IMR-90 (cell line): ENCODE data around the gene PCSK5. TPM values are rescaled to one million over a fixed set of nuclear protein-coding genes. Genes with fewer than 3 reads are reported as not detected.

ENCODE experiments used
- ATAC-seq: fragments of 200-7000 bp; cut with Tn5 transposase; 2 replicates; pipeline ENCODE4 v1.9.1; 2020; ENCODE audit warnings: low read depth, mild to moderate bottlenecking, moderate library complexity
- BruUV-seq: library from RNA; stranded (reverse); fragments of 400-500 nt; replicated peaks from 2 replicates; lab custom pipeline; 2021; lab: Mats Ljungman, UMichigan
- CTCF ChIA-PET: fragments of 300-600 bp; formaldehyde crosslinking; extraction: SDS; loops from one replicate; lab custom pipeline; 2021; ENCODE audit warnings: antibody characterized with exemption; lab: Yijun Ruan, JAX
- POLR2A ChIA-PET: fragments of 300-600 bp; sonication (Branson Sonifier 250); formaldehyde crosslinking; loops from one replicate; lab custom pipeline; 2022; ENCODE audit warnings: antibody characterized with exemption; ENCODE audit not compliant: unreplicated experiment; lab: Charles Lee
- DNase-seq: peaks from one replicate; pipeline ENCODE4 v3.0.0; 2013
- H2AFZ ChIP-seq: replicated peaks from 2 replicates; pipeline ENCODE3; 2013; ENCODE audit warnings: low read length, mild to moderate bottlenecking; ENCODE audit not compliant: poor library complexity
- H2AK5ac ChIP-seq: 2 replicates; pipeline ENCODE4 v1.6.1; 2013; ENCODE audit warnings: low read depth, low read length, inconsistent platforms
- H2AK9ac ChIP-seq: replicated peaks from 2 replicates; pipeline ENCODE3; 2013; ENCODE audit warnings: mild to moderate bottlenecking, low read depth, low read length, moderate library complexity; ENCODE audit not compliant: poor library complexity
- H2BK120ac ChIP-seq: 2 replicates; pipeline ENCODE4 v1.6.1; 2013; ENCODE audit warnings: low read depth, low read length, inconsistent platforms
- H2BK15ac ChIP-seq: 3 replicates; pipeline ENCODE4 v1.6.1; 2013; ENCODE audit warnings: low read depth, low read length, inconsistent platforms
- H2BK20ac ChIP-seq: 2 replicates; pipeline ENCODE4 v1.6.1; 2013; ENCODE audit warnings: low read depth, mild to moderate bottlenecking, inconsistent platforms, low read length, moderate library complexity
- H2BK5ac ChIP-seq: 2 replicates; pipeline ENCODE4 v1.6.1; 2013; ENCODE audit warnings: mild to moderate bottlenecking, low read depth, low read length, inconsistent platforms; ENCODE audit not compliant: poor library complexity, severe bottlenecking
- H3K14ac ChIP-seq: replicated peaks from 2 replicates; pipeline ENCODE4 v1.6.1; 2013; ENCODE audit warnings: low read depth, low read length, inconsistent platforms
- H3K18ac ChIP-seq: 2 replicates; pipeline ENCODE4 v1.6.1; 2013; ENCODE audit warnings: low read depth, low read length, control low read depth
- H3K23ac ChIP-seq: 2 replicates; pipeline ENCODE4 v1.6.1; 2013; ENCODE audit warnings: low read depth, low read length, inconsistent platforms
- H3K27ac ChIP-seq: 2 replicates; pipeline ENCODE4 v1.5.1; 2013; ENCODE audit warnings: mild to moderate bottlenecking, control low read depth, low read length; ENCODE audit not compliant: insufficient read depth
- H3K27me3 ChIP-seq: 2 replicates; pipeline ENCODE4 v1.6.1; 2013; ENCODE audit warnings: low read length; ENCODE audit not compliant: control insufficient read depth, insufficient read depth
- H3K36me3 ChIP-seq: 2 replicates; pipeline ENCODE4 v1.6.1; 2013; ENCODE audit warnings: low read length, mixed read lengths; ENCODE audit not compliant: control insufficient read depth, insufficient read depth
- H3K4ac ChIP-seq: 2 replicates; pipeline ENCODE4 v1.6.1; 2013; ENCODE audit warnings: low read depth, low read length, inconsistent platforms
- H3K4me1 ChIP-seq: 2 replicates; pipeline ENCODE4 v1.6.1; 2013; ENCODE audit warnings: low read length, mixed read lengths; ENCODE audit not compliant: control insufficient read depth, insufficient read depth
- H3K4me2 ChIP-seq: 2 replicates; pipeline ENCODE4 v1.6.1; 2013; ENCODE audit warnings: low read depth, mild to moderate bottlenecking, control low read depth, low read length, moderate library complexity
- H3K4me3 ChIP-seq: 2 replicates; pipeline ENCODE4 v1.5.1; 2013; ENCODE audit warnings: low read depth, mild to moderate bottlenecking, control low read depth, low read length, moderate library complexity; ENCODE audit not compliant: insufficient read depth
- H3K56ac ChIP-seq: 2 replicates; pipeline ENCODE4 v1.6.1; 2013; ENCODE audit warnings: low read length, inconsistent platforms; ENCODE audit not compliant: insufficient read depth; ENCODE audit errors: extremely low read depth
- H3K79me1 ChIP-seq, 2 experiments: 2 replicates each; pipeline ENCODE4 v1.6.1; 2013; ENCODE audit warnings: low read length in 2 of 2, inconsistent platforms in 1 of 2, low read depth in 1 of 2
- H3K9ac ChIP-seq: 2 replicates; pipeline ENCODE4 v1.6.1; 2013; ENCODE audit warnings: low read depth, low read length, control low read depth
- H3K9me1 ChIP-seq: 2 replicates; pipeline ENCODE4 v1.6.1; 2013; ENCODE audit warnings: low read length, inconsistent platforms; ENCODE audit not compliant: insufficient read depth
- H3K9me3 ChIP-seq: 2 replicates; pipeline ENCODE4 v1.6.1; 2013; ENCODE audit warnings: low read length; ENCODE audit not compliant: control insufficient read depth, insufficient read depth
- H4K20me1 ChIP-seq: 2 replicates; pipeline ENCODE4 v1.6.1; 2013; ENCODE audit warnings: low read length, inconsistent platforms; ENCODE audit not compliant: insufficient read depth
- H4K5ac ChIP-seq: 2 replicates; pipeline ENCODE4 v1.6.1; 2013; ENCODE audit warnings: mild to moderate bottlenecking, low read depth, low read length, control low read depth
- H4K8ac ChIP-seq, 2 experiments: 2 replicates each; pipeline ENCODE4 v1.6.1; 2013; ENCODE audit warnings: low read depth in 2 of 2, low read length in 2 of 2, control low read depth in 1 of 2, inconsistent platforms in 1 of 2
- H4K91ac ChIP-seq: 2 replicates; pipeline ENCODE4 v1.6.1; 2013; ENCODE audit warnings: low read depth, low read length, inconsistent platforms; ENCODE audit not compliant: insufficient read depth
- CEBPB ChIP-seq: IDR thresholded peaks from 2 replicates; pipeline ENCODE4 v1.6.1; 2012; ENCODE audit warnings: low read depth, low read length, improper control_type of control experiment
- MAFK ChIP-seq: IDR thresholded peaks from 2 replicates; pipeline ENCODE4 v1.6.1; 2012; ENCODE audit warnings: low read depth, low read length, improper control_type of control experiment
- MAZ ChIP-seq: IDR thresholded peaks from 2 replicates; pipeline ENCODE4 v1.6.1; 2012; ENCODE audit warnings: low read depth, mild to moderate bottlenecking, low read length, improper control_type of control experiment, moderate library complexity, borderline replicate concordance
- RCOR1 ChIP-seq: IDR thresholded peaks from 2 replicates; pipeline ENCODE4 v1.6.1; 2012; ENCODE audit warnings: mild to moderate bottlenecking, low read length, improper control_type of control experiment; ENCODE audit not compliant: insufficient replicate concordance
- SMC3 ChIP-seq: fragments of 150-350 bp; IDR thresholded peaks from 2 replicates; pipeline ENCODE4 v1.6.1; 2016; ENCODE audit warnings: low read depth, mild to moderate bottlenecking, antibody characterized with exemption, low read length, moderate library complexity
- WGBS, 2 experiments: methylation state at CpG; one replicate each; pipeline versions ENCODE4 v1.1.5 to v1.1.7; 2013; ENCODE audit warnings: missing lambda C conversion rate in 2 of 2; ENCODE audit not compliant: insufficient read length in 1 of 2; ENCODE audit errors: extremely low coverage in 2 of 2; 5-methylcytosine and 5-hydroxymethylcytosine counted together
- dilution Hi-C: fragments of 300-500 bp; cut with HindIII; formaldehyde crosslinking; loops from one replicate; pipeline ENCODE4 v1.14.3; 2018; ENCODE audit warnings: low sequenced_read_pairs; ENCODE audit not compliant: unreplicated experiment
- in situ Hi-C: fragments of 300-500 bp; cut with MboI; formaldehyde crosslinking; loops from 3 replicates; pipeline ENCODE4 v1.14.3; 2019; ENCODE audit warnings: low sequenced_read_pairs, inconsistent platforms, mixed read lengths
- intact Hi-C: fragments of 100-400 bp; cut with micrococcal nuclease; formaldehyde crosslinking; loops from 2 replicates; pipeline ENCODE4 v1.10.0; 2022
- polyA plus RNA-seq, 3 experiments: library from polyadenylated mRNA; depleted of rRNA; stranded (reverse); fragments of >200 nt; gene quantifications; 2 replicates each; pipeline ENCODE4 v1.2.3, GENCODE V29; 2012; ENCODE audit warnings: low replicate concordance in 1 of 3
- total RNA-seq: library from RNA; depleted of rRNA; stranded (reverse); fragments of >200 nt; gene quantifications from 2 replicates; pipeline ENCODE4 v1.2.3, GENCODE V29; 2012
- TF ChIP-seq, protein P1 (sequence below): fragments of 150-350 bp; IDR thresholded peaks from 2 replicates; pipeline ENCODE4 v1.6.1; 2017; ENCODE audit warnings: mild to moderate bottlenecking, antibody characterized with exemption, low read length, low read depth

The PCSK5 gene
- total and polyA plus RNA-seq, 2 of the 4 experiments (the other 2 are of a cell fraction), result 1.5 to 3.0 TPM

DNA sequence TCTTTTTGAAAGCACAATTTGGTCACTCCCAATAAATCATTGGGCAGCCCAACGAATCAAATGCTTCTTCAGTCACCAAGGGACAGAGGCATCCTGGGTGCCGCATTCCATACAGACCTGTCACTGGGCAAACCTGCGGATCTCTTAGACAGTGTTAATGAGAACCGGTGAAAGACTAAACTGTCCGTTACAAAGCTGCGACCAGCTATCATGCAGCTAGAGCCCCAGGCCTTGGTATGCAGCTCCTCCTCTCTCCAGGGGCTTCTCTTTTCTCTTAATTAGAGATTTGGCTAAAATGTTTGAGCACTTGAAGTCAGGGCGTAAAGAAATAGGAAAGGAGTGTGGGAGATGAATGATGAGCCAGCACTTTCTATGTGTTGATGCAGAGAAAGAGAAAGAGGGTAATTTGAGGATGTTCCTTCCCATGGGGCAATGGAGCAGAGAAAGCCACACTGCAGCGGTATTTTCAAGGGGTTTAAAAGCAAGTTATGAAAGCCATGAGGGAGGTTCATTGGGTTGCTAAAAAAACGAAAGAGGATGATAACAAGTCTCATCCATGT is 328.5 kb downstream of the PCSK5 start:
- Histone ChIP-seq H4K8ac (no peak overlapping the region; a peak in 1 of 4 replicates), H4K5ac (peak overlapping the region; percentile 53), H2BK120ac (peak overlapping the region; percentile 25; the same call in 1 of the 2 replicates), H4K91ac (peak overlapping the region; percentile 17; the same call in 1 of the 2 replicates), H3K36me3 (no peaks in the 10 kb centered on the region), H3K23ac (no peak overlapping the region), H4K20me1 (no peaks in the 10 kb centered on the region), H3K27ac (no peak overlapping the region), H3K4me1 (peaks cover 22% of the 10 kb centered on the region), H3K18ac (peak overlapping the region; percentile 92), H3K14ac (no peak overlapping the region), H3K4ac (peak overlapping the region; percentile 52), H2AK5ac (peak overlapping the region; percentile 74), H2AK9ac (no peak overlapping the region), H3K9me3 (no peaks in the 10 kb centered on the region), H3K56ac (no peak overlapping the region), H3K4me3 (no peak overlapping the region), H2BK15ac (peak overlapping the region; percentile 87; the same call in 2 of the 3 replicates), H3K27me3 (no peaks in the 10 kb centered on the region), H2BK5ac (no peak overlapping the region), H3K79me1 (no peaks in the 10 kb centered on the region), H2BK20ac (peak overlapping the region; percentile 51), H3K9me1 (peaks cover 9% of the 10 kb centered on the region; the same call in 1 of the 2 replicates), H3K9ac (no peak overlapping the region), H3K4me2 (no peak overlapping the region), H2AFZ (no peak overlapping the region)
- intact Hi-C loops (loop anchor here (5.0 kb wide), 1 partner anchor 327 kb away; the partner anchor contains the start of gene PCSK5), in situ Hi-C loops (no loop called here), dilution Hi-C loops (no loop called here)
- DNase-seq (no peak), ATAC-seq (no peak)
- 75% methylated on average over 4 of the region's 9 CpGs; no CpG with 5 or more reads in 1 of the 2 experiments for WGBS, 2 experiments
- ChIA-PET POLR2A (no interaction called here), CTCF (no interaction called here)
- TF ChIP-seq RCOR1 (no peak), MAZ (no peak), CEBPB (no peak), MAFK (peak; percentile 61), SMC3 (no peak)
- TF ChIP-seq, protein P1, sequence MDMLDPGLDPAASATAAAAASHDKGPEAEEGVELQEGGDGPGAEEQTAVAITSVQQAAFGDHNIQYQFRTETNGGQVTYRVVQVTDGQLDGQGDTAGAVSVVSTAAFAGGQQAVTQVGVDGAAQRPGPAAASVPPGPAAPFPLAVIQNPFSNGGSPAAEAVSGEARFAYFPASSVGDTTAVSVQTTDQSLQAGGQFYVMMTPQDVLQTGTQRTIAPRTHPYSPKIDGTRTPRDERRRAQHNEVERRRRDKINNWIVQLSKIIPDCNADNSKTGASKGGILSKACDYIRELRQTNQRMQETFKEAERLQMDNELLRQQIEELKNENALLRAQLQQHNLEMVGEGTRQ, result no peak
- BruUV-seq, result no TSS peak
